HG02763 (cell line): ENCODE data around the gene LRR1.
"Not testable (repeated sequence)": the region's sequence is repeated elsewhere in the genome, so short reads cannot be mapped to it uniquely, and the experiment has no call there.

Experiments
- ATAC-seq: cut with Tn5 transposase; IDR thresholded peaks from one replicate; pipeline ENCODE4 v1.9.1; 2021; ENCODE audit warnings: mild to moderate bottlenecking, moderate library complexity; ENCODE audit not compliant: unreplicated experiment

Gene LRR1

GRCh38 chr14:49623941-49624839 lies 25.4 kb downstream of the LRR1 start:
- ATAC-seq = no peak

GRCh38 chr14:49633640-49634546 lies 35.2 kb downstream of the LRR1 start:
- ATAC-seq = peak; percentile 71

DNA sequence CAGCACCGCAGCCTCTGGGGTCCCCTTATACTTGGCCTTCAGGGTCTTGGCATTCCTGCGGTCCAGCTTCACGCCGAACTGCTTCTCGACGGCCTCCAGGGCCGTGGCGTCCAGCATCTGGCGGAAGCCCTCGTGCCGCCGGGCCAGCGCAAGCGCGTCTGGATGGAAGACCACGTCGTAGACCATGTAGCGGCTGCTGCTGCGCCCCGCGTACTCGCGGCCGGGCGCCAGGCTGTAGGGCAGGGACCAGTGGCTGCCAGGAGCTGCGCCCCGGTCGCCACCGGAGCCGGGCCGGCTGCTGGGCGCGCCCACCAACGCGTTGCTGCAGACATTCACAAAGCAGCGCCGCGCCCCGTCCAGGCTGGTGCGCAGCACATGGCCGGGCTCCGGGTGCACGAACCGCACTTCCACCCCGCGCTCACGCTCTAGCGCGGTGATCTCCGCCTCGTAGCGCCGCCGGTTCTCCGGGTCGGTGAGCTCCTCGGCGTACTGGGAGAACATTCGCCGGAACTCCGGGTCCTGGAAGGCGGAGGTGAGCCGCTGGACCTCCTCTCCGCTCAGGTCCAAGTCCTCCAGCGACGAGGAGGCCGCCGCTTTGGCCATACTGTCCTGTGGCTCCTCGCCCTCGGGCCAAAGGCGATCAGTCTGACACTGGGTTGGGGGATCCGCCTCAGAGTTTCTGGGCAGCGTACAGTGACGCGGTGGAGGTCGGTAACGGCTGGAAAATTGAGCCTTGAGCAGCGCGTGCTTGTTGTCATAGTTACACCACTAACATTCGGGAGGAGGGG lies 36.0 kb downstream of the LRR1 start, which contains the start of gene DNAAF2:
DNAAF2 (minus strand) TSS at position 698 of the 788 bp plus-strand sequence; CDS start at position 603, 95 bp downstream.
- ATAC-seq = peak; percentile 22

GRCh38 chr14:49636866-49637265 lies 38.1 kb downstream of the LRR1 start:
- ATAC-seq = no peak

- ATAC-seq = no peak
These were observed 38.9 kb downstream of the LRR1 start for GRCh38 chr14:49637534-49638078.

- ATAC-seq = no peak
These were observed 42.0 kb downstream of the LRR1 start for GRCh38 chr14:49640540-49641417.

- ATAC-seq = no peak
These were observed 43.0 kb downstream of the LRR1 start for GRCh38 chr14:49641697-49642129.

DNA sequence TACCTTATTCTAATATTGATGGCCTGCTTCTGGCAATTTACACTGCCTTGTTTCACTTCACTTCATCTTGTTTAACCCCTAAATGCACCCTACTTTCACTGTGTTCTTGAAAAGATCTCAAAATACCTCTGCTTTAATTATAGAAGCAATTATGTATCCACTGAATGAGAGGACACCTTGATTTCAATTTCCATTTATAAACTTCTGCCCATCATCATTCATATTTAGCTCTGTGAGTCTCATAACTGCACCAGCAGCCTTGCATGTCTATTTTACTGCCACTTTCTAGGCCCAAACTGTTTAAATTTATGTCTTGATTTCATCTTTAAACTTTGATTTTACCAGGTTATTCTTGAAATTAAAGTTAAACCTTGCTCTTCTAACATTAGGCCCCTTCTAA lies 43.4 kb downstream of the LRR1 start:
- ATAC-seq = no peak

GRCh38 chr14:49653508-49653907 lies 54.8 kb downstream of the LRR1 start:
- ATAC-seq = no peak

DNA sequence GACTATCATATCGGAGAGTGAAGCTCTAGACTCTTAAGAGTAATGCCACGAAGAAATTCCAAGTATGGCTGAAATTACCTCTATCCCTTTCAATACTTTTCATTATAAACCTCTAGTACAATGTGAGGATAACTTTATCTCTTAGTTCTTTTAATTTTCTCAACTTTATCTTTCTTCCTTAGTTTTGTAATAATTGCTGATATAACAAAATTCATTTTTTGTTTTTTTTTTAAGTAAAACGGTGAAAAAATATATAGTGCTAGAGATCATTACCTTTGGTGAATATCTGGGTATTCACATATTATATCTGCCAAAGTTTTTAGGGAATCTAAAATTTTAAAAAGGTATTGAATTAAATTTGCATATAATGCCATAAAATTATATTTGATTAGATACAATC lies 55.8 kb downstream of the LRR1 start:
- no peak for ATAC-seq

DNA sequence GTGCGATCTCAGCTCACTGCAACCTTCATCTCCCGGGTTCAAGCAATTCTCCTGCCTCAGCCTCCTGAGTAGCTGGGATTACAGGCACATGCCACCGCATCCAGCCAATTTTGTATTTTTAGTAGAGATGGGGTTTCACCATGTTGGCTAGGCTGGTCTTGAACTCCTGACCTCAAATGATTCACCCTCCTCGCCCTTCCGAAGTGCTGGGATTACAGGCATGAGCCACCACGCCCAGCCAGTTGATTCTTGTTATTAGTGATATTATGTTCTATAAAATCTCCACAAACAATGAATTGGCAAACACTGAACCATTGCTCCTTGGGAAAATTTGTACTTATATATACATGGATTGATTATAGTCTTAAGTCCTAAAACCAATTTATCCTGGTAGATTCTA lies 58.8 kb downstream of the LRR1 start:
- ATAC-seq = not testable (repeated sequence)

DNA sequence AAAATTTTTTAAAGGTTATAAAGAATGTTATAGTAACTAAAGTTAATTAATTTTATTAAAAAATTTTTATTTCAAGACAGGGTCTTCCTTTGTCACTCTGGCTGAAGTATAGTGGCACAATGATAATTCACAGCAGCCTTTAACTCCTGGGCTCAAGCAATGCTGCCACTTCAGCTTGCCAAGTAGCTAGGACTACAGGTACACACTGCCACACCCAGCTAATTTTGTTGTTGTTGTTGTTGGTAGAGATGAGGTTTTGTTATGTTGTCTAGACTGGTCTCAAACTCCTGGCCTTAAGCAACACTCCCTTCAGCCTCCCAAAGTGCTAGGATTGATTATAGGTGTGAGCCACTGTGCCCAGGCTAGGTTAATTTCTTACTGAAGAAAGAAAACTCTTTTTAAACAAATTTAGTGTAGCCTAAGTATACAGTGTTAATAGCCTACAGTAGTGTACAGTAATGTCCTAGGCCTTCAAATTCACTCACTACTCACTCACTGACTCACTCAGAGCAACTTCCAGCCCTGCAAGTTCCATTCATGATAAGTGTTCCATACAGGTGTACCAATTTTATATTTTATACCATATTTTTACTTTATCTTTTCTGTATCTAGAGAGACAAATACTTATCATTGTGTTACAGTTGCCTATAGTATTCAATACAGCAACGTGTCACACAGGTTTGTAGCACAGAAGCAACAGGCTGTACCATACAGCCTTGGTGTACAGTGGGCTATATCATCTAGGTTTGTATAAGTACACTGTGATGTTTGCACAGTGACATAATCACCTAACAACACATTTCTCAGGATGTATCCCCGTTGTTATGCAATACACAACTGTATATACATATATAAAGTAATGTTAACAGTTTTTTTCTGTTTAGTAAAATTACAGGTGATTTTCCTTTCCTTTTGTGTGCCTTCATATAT lies 61.1 kb downstream of the LRR1 start:
- ATAC-seq = no peak
